GM18909 (cell line): ENCODE data around the gene LMO1.

Source experiments
- ATAC-seq: cut with Tn5 transposase; IDR thresholded peaks from one replicate; pipeline ENCODE4 v1.9.1; 2021; ENCODE audit warnings: mild to moderate bottlenecking; ENCODE audit not compliant: unreplicated experiment, poor library complexity

Gene LMO1

GRCh38 chr11:8288824-8289491, 25.3 kb upstream of the LMO1 start:
- no peak for ATAC-seq

GRCh38 chr11:8288166-8288772, 24.6 kb upstream of the LMO1 start:
- ATAC-seq = no peak

GRCh38 chr11:8287703-8288102, 24.0 kb upstream of the LMO1 start:
- no peak for ATAC-seq

- no peak for ATAC-seq
Observed at GRCh38 chr11:8287297-8287696, 23.6 kb upstream of the LMO1 start.

- ATAC-seq = no peak
Observed at GRCh38 chr11:8286886-8287285, 23.2 kb upstream of the LMO1 start.

- no peak for ATAC-seq
Observed at GRCh38 chr11:8285796-8286195, 22.1 kb upstream of the LMO1 start.

- ATAC-seq = no peak
Observed at GRCh38 chr11:8285228-8285627, 21.6 kb upstream of the LMO1 start.

- no peak for ATAC-seq
Observed at GRCh38 chr11:8283465-8284230, 20.0 kb upstream of the LMO1 start.

GRCh38 chr11:8283100-8283464, 19.4 kb upstream of the LMO1 start:
- no peak for ATAC-seq

GRCh38 chr11:8282631-8283030, 19.0 kb upstream of the LMO1 start:
- ATAC-seq = no peak

GRCh38 chr11:8281266-8281665, 17.6 kb upstream of the LMO1 start:
- ATAC-seq = no peak

GRCh38 chr11:8277691-8278090, 14.0 kb upstream of the LMO1 start:
- ATAC-seq = no peak

GRCh38 chr11:8276528-8276927, 12.8 kb upstream of the LMO1 start:
- ATAC-seq = no peak

GRCh38 chr11:8273287-8273686, 9.6 kb upstream of the LMO1 start:
- no peak for ATAC-seq

GRCh38 chr11:8271106-8271886, 7.6 kb upstream of the LMO1 start:
- ATAC-seq = no peak

GRCh38 chr11:8269636-8270035, 6.0 kb upstream of the LMO1 start:
- ATAC-seq = no peak

GRCh38 chr11:8268530-8269400, 5.1 kb upstream of the LMO1 start:
- no peak for ATAC-seq

- no peak for ATAC-seq
Observed at GRCh38 chr11:8267831-8268529, 4.3 kb upstream of the LMO1 start.

GRCh38 chr11:8267280-8267679, 3.6 kb upstream of the LMO1 start:
- no peak for ATAC-seq
